Esophagus squamous epithelium (tissue), 4 donors: ENCODE results near the gene JAZF1.

ENCODE experiments used
- CTCF ChIP-seq, 6 experiments: fragments of 450-650 bp in 4 of 6; fragments of 200-600 bp in 2 of 6; sonication (generic) in 2 of 6; IDR thresholded peaks; one replicate each; pipeline ENCODE4 v1.5.1; 2016 to 2019; ENCODE audit warnings: antibody characterized with exemption in 6 of 6, mild to moderate bottlenecking in 4 of 6, moderate library complexity in 4 of 6
- POLR2A ChIP-seq, 4 donors: fragments of 450-650 bp; IDR thresholded peaks; one replicate each; pipeline ENCODE4 v1.6.1; 2017; ENCODE audit warnings: antibody characterized with exemption in 4 of 4, mild to moderate bottlenecking in 4 of 4, moderate library complexity in 3 of 4

GRCh38 chr7:27795977-27796376, 384.6 kb downstream of the JAZF1 start:
- TF ChIP-seq POLR2A (IDR thresholded peaks at IDR 0.05) = no peak
- no peak for TF ChIP-seq CTCF (IDR thresholded peaks at IDR 0.05)
